NOMO-1 treated with DMSO at 0.1 percent for 48 hours (cell line): Measurements from ENCODE around the gene MYADML2.

ENCODE experiments used
- DNase-seq: peaks from one replicate; lab custom pipeline; 2025; ENCODE audit not compliant: unreplicated experiment; lab: John Stamatoyannopoulos, UW

The MYADML2 gene

DNA sequence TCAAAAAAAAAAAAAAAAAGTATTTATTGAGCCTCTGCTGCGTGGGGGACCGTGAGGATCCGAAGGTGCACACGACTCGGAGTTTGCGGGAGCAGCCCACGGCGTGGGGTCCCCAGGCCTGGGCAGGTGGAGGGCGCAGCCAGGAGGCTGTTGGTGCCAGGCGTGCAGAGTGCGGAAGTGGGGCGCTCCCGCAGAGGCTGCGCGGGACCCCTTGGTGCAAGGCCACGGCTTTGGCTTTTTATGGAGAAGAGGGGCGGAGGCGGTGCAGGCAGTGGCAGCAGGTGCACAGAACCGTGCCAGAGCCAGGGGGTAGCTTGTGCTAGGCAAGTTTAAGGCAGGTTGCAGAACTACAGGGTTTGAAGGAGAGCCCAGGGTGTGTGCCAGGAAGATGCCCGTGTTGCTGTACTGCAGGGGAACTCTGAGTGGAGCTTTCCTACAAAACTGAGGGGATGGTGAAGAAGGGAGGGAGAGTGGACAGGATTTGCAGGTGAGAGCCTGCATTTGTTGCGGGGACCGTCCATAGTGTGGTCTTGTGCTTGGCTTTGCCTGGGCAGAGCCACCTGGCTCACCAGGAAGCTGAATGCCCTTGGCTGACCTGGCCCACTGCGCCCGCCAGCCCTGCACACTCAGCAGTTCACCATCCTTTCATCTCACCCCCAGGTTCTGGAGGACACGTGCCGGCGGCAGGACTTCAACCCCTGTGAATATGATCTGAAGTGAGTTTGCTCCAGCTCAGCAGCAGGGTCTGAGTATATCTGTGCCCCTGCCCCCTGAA is 31.7 kb upstream of the MYADML2 start:
- no peak for DNase-seq

DNA sequence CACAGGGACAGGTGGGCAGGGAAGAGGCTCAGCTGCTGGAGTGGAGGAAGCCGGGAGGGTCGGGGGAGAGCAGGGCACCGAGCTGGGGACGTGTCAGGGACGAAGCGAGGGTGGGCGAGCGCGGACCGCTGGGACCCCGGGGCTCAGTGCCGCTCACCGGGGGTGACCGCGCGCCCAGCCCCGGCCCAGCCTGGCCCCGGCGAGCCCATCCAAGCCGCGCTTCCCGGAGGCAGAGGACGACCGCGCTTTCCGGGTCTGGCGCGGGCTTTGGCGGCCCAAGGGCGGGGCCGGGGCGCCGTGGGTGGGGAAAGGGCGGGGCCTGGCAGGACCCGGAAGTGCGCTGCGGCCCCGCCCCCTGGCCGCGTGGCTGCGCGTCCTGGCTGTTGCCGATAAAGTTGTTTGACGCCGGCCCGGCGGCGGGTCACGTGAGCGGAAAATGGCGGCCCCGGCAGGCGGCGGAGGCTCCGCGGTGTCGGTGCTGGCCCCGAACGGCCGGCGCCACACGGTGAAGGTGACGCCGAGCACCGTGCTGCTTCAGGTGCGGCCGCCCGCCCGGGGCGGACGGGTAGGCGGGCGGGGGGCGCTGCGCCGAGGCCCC is 30.3 kb upstream of the MYADML2 start, which contains the start of gene ASPSCR1:
ASPSCR1 (plus strand) TSS at position 419 of the 598 bp plus-strand sequence; CDS start at position 437, 18 bp downstream.
- peak; percentile 73 for DNase-seq

DNA sequence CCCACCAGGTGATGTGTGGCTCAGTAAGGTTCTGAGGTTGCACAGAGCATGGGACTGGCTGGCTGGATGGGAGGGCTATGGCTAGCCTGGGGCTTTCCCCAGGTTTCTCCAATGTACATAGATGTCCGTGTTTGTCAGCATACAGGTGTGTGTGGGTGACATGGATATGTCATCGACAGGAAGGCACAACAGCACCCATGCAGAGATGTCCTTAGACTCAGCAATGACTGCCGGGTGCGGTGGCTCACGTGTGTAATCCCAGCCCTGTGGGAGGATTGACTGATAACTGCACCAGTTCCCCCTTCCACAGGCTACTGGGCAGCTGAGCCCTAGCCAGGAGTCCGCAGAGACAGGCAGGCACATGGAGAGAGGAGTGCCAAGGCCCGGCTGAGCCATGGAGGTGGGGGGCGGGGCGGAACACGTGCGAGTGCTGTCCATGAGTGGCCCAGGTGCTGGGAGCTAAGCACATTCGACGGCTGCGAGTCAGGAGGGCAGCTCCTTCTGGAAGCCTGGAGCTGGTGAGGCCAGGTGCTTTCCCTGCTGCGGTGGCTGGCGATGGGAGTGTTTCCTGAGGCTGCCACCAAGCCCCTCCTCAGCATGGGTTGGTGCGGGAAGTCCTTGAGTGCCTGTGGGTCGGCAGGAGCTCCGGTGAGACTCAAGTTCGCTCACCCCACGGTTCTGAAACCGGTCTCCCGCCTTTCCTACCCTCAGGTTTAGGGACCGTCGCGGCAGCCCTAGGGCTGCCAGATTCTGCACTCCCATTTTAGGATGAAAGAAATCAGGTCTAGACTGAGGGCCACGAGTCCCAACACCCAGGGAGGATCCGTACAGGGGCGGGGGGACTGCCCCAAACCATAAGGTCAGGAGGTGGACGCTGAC is 29.5 kb upstream of the MYADML2 start:
- DNase-seq, result no peak

DNA sequence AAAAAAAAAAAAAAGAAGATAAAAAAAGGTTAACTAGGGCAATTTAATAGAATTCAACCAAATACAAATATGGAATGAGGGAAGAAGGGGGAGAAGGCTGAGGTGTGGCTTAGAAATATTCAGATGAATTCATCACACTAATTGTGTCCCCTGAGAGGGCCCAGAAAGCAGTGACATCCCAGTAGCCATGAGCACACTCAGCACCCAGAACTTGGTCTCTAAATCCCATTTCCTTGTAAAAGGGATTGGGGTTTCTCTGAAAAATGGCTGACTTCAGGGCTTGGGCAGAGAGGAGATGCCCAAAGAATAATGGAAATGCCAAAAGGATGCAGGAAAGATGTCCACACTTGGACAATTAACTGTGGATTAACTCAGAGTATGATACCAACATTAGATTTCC is 26.4 kb upstream of the MYADML2 start:
- DNase-seq, result no peak

DNA sequence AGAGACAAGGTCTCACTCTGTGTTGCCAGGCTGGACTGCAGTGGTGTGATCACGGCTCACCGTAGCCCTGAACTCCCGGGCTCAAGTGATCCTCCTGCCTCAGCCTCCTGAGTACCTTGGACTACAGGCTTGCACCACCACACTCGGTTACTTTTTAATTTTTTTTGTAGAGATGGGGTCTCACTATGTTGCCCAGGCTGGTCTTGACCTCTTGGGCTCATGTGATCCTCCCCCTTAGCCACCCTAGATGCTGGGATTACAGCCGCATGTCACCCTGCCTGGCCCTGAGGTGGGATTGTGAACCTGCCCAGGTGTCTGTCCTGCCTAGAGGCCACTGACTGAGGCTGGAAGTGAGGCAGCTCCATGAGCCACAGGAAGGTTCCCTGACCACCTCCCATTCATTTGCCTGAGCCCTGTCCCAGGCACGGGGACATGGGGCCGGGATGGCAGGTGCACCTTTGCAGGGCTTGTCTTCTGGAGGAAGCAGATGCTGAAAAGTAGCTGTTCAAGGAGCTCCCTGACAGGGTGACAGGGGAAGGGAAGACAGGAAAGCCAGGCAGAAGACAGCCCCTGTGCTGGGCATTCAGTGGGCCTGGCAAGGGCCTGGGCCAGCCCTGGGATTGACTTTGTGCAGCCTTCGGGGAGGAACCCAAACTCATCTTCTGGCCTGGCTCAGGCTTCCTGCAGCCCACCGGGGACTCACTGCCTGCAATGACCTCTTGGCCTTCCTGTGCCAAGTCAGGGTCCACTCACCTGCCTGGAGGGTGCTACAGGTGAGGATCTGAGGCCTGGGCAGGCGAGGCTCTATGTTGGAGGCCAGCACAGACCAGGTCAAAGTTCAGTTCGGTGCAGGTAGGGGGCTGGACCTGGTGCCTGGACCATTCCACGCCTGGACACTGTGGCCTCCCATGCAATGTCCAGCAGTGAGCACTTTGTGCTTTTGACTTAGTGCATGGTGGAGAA is 22.1 kb upstream of the MYADML2 start:
- no peak for DNase-seq

DNA sequence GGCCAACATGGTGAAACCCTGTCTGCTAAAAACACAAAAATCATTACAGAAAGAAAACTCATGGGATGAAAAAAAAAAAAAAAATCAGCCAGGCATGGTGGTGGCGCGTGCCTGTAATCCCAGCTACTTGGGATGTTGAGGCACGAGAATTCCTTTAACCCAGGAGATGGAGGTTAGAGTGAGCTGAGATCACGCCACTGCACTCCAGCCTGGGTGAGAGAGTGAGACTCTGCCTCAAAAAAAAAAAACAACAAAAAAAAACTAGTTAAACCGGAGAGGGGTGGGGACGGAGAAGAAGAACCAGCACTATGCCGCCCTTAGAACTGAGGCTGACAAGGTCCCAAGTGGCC is 21.3 kb upstream of the MYADML2 start:
- no peak for DNase-seq

DNA sequence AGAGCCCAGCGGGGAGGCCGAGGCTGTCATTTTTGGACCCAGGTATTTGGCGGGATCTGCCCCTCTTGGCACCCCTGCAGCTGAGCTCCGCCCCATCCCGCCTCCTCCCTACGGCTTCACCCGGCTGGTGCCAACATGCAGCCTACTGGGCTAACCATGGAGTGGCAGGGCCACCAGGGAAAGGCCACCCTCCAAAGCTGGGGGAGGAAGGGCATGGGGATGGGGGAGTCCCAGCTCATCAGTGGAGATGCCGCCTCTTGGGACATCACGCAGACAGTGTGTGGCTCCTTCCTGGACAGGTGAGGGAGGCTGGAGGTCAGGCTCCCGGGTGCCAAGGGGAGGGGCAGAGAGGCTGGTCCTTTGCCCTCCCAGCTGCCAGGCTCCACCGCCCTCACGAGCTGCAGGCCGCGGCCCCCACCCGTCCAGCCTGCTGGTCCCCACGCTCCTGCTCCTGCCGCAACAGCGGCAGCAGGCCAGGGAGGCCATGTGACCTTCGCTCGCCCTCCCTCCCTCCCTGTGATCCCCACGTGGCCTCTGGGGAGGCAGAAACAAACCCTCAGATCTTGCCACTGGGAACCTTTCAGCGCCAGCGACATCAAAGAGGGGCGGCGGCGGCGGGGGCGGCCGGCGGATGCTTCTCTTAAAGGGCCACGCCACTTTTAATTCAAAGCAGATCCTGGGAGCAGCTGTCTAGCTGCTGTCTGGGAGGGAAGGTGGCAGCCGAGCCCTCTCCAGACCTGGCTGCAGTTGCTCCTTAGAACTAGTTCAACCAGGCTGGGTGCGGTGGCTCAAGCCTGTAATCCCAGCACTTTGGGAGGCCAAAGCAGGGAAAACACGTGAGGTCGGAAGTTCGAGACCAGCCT is 20.7 kb upstream of the MYADML2 start:
- DNase-seq, result peak; percentile 91

DNA sequence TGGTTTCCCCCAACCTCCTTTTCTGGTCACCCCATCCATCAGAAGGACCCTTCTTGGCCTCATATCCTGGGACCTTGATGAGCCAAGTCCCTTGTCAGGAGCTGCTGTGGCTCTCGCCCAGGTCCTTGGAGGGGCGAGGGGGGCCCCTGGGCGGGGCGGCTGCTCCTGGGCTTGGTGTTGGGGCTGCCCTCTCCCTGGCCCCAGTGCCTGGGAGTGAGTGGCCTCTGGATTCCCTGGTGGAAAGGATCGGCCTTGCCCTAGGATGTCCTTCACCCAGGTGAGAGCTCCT is 20.2 kb upstream of the MYADML2 start:
- DNase-seq, result no peak

DNA sequence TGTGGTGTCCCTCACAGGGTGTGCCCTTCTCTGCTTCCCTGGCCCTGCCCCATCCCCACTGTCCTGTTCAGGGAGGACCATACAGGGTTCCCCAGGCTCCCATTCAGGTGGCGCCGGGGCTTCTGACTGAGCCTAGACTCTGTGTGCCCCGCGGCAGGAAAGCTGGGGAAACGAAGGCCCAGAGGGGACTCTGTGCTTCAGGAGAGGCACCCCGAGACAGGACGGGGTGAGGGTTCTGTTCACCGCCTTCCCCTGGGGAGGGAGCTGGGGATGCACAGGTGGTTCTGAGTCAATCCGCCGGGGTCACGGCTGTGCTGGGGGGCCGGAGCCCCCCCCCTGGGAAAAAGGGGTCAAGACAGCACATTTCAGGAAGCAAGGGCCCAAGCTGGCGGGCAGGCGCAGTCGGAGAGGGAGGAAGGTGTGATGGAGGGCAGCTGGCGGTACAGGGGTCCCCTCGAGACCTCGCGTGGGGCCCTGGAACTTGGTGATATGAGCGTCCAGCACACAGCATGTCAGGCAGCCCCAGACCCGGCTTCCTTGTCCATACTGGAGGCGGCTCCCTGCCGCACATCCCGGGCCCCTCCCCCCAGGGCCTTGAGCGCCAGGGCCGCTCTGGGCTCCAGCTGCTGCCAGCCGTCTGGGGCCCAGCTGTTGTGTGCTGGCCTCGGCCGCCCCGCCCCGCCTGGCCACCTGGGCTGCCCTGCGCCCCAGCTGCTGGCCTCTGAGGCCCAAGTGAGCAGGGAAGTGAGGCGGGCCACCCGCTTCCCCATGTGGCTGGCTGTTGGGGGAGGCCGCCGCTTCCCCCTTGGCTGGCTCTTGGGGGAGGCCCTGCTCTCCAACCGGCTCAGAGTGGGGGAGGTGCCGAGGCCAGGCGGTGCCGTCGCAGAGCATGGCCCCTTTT is 19.6 kb upstream of the MYADML2 start:
- DNase-seq, result peak; percentile 81

DNA sequence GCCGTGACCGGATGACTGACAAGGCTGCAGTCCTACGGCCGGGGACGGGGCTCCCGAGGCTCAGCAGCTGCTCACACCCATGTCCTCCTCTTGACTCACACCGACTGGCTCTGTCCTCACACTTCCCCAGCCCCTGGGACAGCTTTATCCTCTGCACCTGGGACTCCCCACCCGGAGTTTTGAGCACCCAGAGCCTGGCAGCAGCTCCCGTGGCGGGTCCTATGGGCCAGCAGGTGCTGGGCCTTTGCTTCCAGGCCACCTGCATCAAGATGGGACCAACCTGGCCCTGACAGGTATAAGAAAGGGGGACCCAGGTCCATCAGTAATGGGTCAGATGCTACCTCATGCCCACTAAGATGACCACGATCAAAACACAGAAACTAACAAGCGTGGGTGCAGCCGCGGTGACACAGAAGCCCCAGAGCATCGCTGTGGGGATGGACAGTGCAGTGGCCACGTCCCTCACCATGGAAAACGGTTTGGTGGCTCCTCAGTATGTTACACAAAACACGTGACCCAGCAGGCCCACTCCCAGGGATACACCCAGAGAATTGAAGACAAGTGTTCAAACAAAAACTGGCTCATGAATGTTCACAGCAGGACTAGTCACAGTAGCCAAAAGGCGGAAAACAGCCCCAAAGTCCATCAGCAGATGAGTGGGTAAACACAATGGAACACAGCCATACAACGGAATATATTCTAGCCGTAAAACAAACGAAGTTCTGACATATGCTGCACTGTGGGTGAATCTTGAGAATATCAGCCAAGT is 17.2 kb upstream of the MYADML2 start:
- no peak for DNase-seq

DNA sequence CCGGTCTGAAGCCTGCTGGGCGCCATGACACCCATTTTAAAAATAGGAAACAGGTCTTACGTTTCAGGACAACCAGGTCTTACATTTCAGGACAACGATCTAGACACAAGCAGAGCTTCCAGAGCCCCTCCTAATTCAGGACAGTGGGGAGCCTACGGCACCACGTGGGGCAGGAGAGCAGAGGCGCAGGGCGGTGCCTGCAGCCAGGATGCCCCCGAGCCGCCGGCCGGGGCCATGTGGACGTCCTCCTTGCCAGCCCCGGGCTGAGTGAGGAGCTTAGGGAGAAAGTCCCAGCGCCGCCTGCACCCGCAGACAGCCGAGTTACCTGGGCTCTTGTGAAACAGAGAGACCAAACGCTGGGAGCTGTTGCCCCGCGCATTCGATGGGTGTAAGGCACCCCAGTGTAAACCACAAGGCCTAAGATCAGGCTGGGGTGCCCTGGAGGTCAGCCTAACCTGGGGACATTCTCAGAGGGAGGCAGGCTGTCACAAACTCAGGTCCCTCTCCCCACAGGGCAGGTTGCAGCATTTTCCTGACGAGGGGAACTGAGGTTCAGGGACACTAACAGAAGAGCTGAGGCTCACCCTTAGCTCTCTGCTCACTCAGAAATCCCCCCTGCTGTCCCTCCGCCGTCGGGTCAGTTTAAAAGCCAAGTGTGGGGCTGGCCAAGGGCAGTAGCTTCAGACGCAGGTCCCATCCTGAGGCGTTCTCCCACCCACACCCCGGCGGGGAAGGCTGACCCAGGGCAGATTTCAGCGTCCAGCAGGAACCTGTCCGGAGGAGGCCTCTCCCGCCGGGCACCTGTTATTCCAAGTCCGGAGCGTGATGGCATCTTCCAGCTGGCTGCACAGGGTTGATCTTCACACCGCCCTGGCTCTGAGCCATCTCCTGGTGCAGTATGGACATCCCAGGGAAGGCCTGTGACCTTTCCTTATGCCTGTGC is 15.7 kb upstream of the MYADML2 start:
- no peak for DNase-seq

DNA sequence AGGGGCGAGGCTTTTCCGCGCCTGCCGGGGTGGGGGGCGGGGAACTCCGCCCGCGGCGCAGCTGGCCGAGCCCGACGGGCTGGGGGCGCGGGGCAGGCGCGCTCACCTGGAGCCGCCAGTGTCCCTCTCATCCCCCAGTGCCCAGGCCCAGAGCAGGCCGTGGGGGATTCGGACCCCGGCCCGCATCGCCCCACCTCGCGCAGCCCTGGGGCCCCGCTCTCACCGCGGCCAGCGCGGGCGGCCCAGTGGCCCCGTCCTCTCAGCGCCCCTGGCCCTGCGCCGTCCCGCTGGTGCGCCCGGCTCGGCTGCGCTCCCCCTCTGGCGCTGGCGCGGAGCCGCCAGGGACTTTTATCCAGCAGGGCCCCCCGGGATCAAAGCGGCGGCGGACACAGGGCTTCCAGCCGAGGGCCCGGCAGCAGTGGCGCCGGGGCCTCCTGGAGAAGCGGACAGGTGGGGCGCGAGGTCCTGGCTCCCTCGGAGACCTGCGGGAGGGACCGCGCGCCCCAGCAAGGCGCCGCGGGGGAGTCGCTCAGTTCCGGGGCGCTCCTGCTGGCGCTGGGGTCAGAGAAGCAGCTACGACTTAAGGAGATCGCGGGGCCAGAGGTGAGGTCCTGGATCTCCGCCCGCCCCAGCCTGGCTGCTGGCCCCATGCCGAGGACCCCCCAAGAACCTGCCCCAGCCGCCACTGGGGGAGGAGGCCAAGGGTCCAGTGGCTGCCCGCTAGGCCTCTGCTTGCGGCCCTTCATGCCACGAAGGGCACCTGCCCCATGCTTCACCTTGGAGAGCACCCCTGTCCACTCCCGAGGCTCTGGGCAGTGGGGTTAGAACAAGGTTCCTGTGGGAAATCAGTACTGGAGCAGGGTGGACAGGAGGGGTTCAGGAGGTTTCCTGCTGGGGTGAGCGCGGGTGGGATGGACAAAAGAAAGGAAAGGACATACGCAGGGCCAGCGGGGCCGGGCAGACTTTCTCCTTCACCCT is 14.8 kb upstream of the MYADML2 start:
- DNase-seq, result no peak

DNA sequence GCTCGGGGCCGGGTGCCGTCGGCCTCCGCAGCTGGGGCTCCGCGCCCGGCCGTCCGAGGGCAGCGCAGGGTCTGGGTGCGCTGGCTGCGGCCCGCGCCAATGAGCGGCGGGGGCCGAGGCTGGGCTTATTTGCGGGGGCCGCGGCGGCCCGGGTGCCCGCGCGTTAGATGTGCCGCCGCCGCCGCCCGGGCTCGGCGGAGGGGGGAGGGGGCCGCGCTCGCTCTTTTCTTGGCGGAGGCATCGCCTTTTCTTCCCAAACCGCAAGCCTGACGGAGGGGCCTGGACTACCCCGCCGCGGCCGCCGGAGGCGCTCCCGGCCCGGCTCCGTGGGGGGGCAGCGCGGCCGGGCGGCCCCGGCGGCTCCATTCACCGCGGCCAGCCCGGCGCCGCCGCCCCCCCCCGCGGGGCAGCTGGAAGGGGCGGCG is 14.1 kb upstream of the MYADML2 start, which contains the start of gene NOTUM:
NOTUM (minus strand) TSS at position 101 of the 425 bp plus-strand sequence. CDS start 278 bp downstream, outside the sequence.
- DNase-seq, result peak; percentile 12

DNA sequence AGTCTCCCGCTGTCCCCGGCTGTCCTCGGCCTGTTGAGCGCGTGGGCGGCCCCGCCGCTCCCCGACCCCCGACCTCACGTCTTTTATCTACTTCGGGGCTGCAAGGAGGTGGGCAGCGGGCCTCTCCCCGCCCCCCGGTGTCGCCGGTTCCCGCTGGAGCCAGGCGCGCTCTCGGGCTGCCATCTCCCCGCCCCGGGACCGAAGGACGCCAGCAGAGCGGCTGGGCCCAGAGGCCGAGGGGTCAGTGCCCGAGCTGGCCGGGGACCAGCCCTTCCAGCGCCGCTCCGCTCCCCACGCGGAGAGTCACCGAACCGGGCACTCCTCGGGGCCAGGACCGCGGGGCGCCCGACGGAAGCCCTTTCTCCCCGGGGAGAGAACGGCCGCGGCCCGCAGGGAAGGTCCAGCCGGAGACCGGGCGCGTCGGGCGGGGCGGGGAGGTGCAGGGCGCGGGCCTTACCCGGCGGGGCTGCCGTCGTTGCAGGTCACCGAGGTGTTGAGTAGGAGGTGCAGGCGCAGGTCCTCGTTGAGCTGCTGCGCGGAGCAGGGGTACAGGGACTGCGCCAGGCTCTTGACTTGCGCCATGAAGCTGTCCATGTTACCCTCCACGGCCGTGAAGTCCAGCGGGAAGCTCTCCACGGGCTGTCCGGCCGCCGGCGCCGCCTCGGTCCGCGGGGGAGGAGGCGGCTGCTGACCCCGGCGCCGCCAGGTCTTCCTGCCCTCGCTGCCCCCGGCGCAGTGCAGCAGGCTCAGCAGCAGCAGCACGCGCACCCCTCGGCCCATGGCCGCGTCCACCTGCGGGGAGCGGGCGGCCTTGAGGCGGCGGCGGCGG is 13.3 kb upstream of the MYADML2 start:
- DNase-seq, result no peak
